Activated T-cell treated with anti-CD3 and anti-CD28 coated beads, Interleukin-2, amount 50 U/mL, for 24 hours (primary cell): ENCODE measurements around the gene ANKRD29.
"Not testable (repeated sequence)": the region's sequence is repeated elsewhere in the genome, so short reads cannot be mapped to it uniquely, and the experiment has no call there.

Source experiments
- DNase-seq: peaks from one replicate; pipeline ENCODE4 v3.0.0-alpha.2; 2020
- H3K27ac Mint-ChIP-seq: 2 replicates; pipeline ENCODE4 v1.8.0; 2020; ENCODE audit warnings: mild to moderate bottlenecking, mixed read lengths
- H3K27me3 Mint-ChIP-seq: 2 replicates; pipeline ENCODE4 v1.8.0; 2020; ENCODE audit warnings: mixed read lengths
- H3K36me3 Mint-ChIP-seq: 2 replicates; pipeline ENCODE4 v1.8.0; 2020; ENCODE audit warnings: low read depth, mixed read lengths
- H3K4me1 Mint-ChIP-seq: 2 replicates; pipeline ENCODE4 v1.8.0; 2020; ENCODE audit warnings: low read depth, mixed read lengths
- H3K4me3 Mint-ChIP-seq: 2 replicates; pipeline ENCODE4 v1.8.0; 2020; ENCODE audit warnings: mild to moderate bottlenecking, moderate library complexity, mixed read lengths
- H3K9me3 Mint-ChIP-seq: 2 replicates; pipeline ENCODE4 v1.8.0; 2020; ENCODE audit warnings: mixed read lengths

ANKRD29 gene

DNA sequence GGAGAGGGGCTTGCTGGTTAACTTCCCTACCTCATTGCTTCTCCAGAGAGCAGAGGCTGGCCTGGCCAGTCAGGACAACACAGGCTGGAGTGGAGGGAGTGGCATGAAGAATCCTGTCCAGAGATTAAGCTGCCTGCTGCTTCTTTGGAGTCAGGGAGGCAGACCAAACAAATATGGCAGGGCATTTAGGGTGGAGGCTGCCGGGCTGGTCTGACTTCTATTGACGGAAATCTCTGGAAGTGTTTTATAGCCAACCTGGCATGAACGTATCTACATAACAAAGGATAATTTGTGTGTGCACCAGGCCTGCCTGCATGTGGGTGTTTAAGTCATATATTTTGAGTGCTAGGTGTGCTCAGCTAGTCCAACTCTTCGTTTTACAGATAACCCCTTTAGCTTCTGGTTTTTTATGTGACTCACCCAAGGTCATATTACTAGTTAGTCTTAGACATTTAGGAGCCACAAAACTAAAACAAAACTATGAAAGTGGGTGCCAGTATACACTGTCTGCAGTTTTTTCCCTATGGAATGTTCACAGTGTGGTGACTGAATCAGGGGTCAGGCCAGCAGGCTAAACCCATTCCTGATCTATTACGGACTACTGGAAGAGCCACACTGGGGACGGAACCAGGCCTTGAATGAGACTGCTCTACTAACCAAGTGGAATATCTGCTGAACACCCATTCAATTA is 81.9 kb downstream of the ANKRD29 start:
- peak overlapping the region; percentile 15 for H3K27ac Mint-ChIP-seq
- H3K9me3 Mint-ChIP-seq: no peaks in the 10 kb centered on the region
- no peak overlapping the region for H3K4me3 Mint-ChIP-seq
- peaks cover 62% of the 10 kb centered on the region for H3K4me1 Mint-ChIP-seq
- H3K27me3 Mint-ChIP-seq: no peaks in the 10 kb centered on the region
- H3K36me3 Mint-ChIP-seq: peaks cover 51% of the 10 kb centered on the region
- DNase-seq: no peak

- Mint-ChIP-seq H3K9me3 (no peaks in the 10 kb centered on the region), H3K27me3 (no peaks in the 10 kb centered on the region), H3K4me1 (peaks cover 65% of the 10 kb centered on the region), H3K4me3 (no peak overlapping the region), H3K27ac (no peak overlapping the region), H3K36me3 (peaks cover 59% of the 10 kb centered on the region)
- no peak for DNase-seq
These were observed 83.6 kb downstream of the ANKRD29 start for GRCh38 chr18:23578891-23579653.

- Mint-ChIP-seq H3K27ac (no peak overlapping the region), H3K4me3 (no peak overlapping the region), H3K4me1 (peaks cover 65% of the 10 kb centered on the region), H3K9me3 (no peaks in the 10 kb centered on the region), H3K36me3 (peaks cover 58% of the 10 kb centered on the region), H3K27me3 (no peaks in the 10 kb centered on the region)
- DNase-seq: no peak
These were observed 84.5 kb downstream of the ANKRD29 start for GRCh38 chr18:23578067-23578701.

DNA sequence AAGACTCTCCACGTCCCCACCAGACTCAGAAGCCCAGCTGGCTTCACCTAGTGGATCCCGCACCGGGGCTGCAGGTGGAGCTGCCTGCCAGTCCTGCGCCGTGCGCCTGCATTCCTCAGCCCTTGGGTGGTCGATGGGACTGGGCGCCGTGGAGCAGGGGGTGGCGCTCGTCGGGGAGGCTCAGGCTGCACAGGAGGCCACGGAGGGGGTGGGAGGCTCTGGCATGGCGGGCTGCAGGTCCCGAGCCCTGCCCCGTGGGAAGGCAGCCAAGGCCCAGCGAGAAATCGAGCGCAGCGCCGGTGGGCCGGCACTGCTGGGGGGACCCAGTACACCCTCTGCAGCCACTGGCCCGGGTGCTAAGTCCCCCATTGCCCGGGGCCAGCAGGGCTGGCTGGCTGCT is 85.2 kb downstream of the ANKRD29 start:
- H3K4me3 Mint-ChIP-seq, DNase-seq, H3K27ac Mint-ChIP-seq, H3K27me3 Mint-ChIP-seq, H3K9me3 Mint-ChIP-seq: not testable (repeated sequence)
- Mint-ChIP-seq H3K36me3 (peaks cover 56% of the 10 kb centered on the region), H3K4me1 (peaks cover 66% of the 10 kb centered on the region)

DNA sequence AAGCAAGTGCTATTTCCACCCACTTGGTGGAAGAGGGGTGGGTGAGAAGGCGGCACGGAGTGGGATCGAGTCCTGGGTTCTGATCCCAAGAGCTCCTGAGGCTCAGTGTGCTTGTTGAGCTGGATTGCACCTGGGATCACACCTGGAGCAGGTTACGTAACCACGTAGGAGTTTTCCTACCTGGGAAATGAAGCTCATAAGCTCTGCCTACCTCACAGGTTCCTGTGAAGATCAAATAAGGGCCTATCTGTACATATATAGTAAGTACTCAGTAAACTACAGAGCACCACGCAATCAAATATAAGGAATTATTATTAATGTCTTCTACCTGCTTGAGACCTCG is 87.4 kb downstream of the ANKRD29 start:
- peaks cover 57% of the 10 kb centered on the region for H3K36me3 Mint-ChIP-seq
- H3K27ac Mint-ChIP-seq: peak overlapping the region; percentile 79
- no peak overlapping the region for H3K4me3 Mint-ChIP-seq
- H3K4me1 Mint-ChIP-seq: peaks cover 52% of the 10 kb centered on the region
- no peaks in the 10 kb centered on the region for H3K27me3 Mint-ChIP-seq
- H3K9me3 Mint-ChIP-seq: no peaks in the 10 kb centered on the region
- no peak for DNase-seq

GRCh38 chr18:23574611-23575308 is 88.0 kb downstream of the ANKRD29 start:
- H3K36me3 Mint-ChIP-seq: peaks cover 62% of the 10 kb centered on the region

GRCh38 chr18:23573626-23574431 is 88.9 kb downstream of the ANKRD29 start:
- Mint-ChIP-seq H3K9me3 (no peaks in the 10 kb centered on the region), H3K36me3 (peaks cover 69% of the 10 kb centered on the region), H3K27me3 (no peaks in the 10 kb centered on the region), H3K4me3 (peak overlapping the region; percentile 2), H3K27ac (peak overlapping the region; percentile 79), H3K4me1 (peaks cover 41% of the 10 kb centered on the region)
- no peak for DNase-seq

More at GRCh38 chr18:23574611-23575308, 88.0 kb downstream of the ANKRD29 start:
- Mint-ChIP-seq H3K4me1 (peaks cover 48% of the 10 kb centered on the region), H3K9me3 (no peaks in the 10 kb centered on the region), H3K4me3 (no peak overlapping the region), H3K27me3 (no peaks in the 10 kb centered on the region), H3K27ac (peak overlapping the region; percentile 79)
- DNase-seq: no peak

- peaks cover 73% of the 10 kb centered on the region for H3K36me3 Mint-ChIP-seq
- no peak for DNase-seq
- peak overlapping the region; percentile 79 for H3K27ac Mint-ChIP-seq
- no peaks in the 10 kb centered on the region for H3K9me3 Mint-ChIP-seq
- H3K4me3 Mint-ChIP-seq: no peak overlapping the region
- H3K27me3 Mint-ChIP-seq: no peaks in the 10 kb centered on the region
- peaks cover 38% of the 10 kb centered on the region for H3K4me1 Mint-ChIP-seq
These were observed 89.7 kb downstream of the ANKRD29 start for GRCh38 chr18:23573020-23573419.

GRCh38 chr18:23572570-23572969 is 90.1 kb downstream of the ANKRD29 start:
- Mint-ChIP-seq H3K27ac (no peak overlapping the region), H3K36me3 (peaks cover 75% of the 10 kb centered on the region), H3K9me3 (no peaks in the 10 kb centered on the region)

GRCh38 chr18:23572012-23572411 is 90.7 kb downstream of the ANKRD29 start:
- peaks cover 81% of the 10 kb centered on the region for H3K36me3 Mint-ChIP-seq
- peak overlapping the region; percentile 13 for H3K27ac Mint-ChIP-seq

More at GRCh38 chr18:23572570-23572969, 90.1 kb downstream of the ANKRD29 start:
- Mint-ChIP-seq H3K4me1 (peaks cover 38% of the 10 kb centered on the region), H3K4me3 (no peak overlapping the region), H3K27me3 (no peaks in the 10 kb centered on the region)
- DNase-seq: no peak

DNA sequence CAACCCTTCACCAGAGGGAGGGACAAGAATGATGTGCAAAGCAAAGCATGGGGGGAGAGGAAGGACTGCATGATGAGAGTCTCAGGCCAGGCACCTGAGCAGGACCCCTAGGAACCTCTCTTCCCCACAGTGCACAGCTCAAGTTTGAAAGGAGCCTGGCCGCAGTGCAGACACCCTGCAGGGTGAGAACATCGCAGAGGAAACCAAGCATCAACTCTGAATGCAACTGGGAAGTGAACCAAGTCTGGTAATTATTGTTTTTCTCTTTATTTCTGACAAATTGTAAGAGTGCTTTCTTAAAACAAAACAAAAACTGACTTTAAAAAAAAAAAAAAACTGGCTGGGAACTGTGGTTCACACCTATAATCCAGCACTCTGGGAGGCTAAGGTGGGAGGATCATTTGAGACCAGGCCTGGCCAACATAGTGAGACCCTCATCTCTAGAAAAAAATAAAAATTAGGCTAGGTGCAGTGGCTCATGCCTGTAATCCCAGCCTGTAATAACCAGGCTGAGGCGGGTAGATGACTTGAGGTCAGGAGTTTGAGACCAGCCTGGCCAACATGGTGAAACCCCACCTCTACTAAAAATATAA is 91.7 kb downstream of the ANKRD29 start:
- H3K27ac Mint-ChIP-seq: no peak overlapping the region

More at GRCh38 chr18:23572012-23572411, 90.7 kb downstream of the ANKRD29 start:
- no peak for DNase-seq
- Mint-ChIP-seq H3K4me3 (no peak overlapping the region), H3K4me1 (peaks cover 38% of the 10 kb centered on the region), H3K9me3 (no peaks in the 10 kb centered on the region), H3K27me3 (no peaks in the 10 kb centered on the region)

GRCh38 chr18:23569299-23570063 is 93.2 kb downstream of the ANKRD29 start:
- Mint-ChIP-seq H3K9me3 (no peaks in the 10 kb centered on the region), H3K27me3 (no peaks in the 10 kb centered on the region), H3K4me3 (no peak overlapping the region), H3K27ac (no peak overlapping the region), H3K36me3 (peaks cover 83% of the 10 kb centered on the region), H3K4me1 (peaks cover 25% of the 10 kb centered on the region)
- no peak for DNase-seq

More for the DNA sequence above, 91.7 kb downstream of the ANKRD29 start:
- H3K4me1 Mint-ChIP-seq: peaks cover 33% of the 10 kb centered on the region
- no peaks in the 10 kb centered on the region for H3K9me3 Mint-ChIP-seq
- H3K4me3 Mint-ChIP-seq: no peak overlapping the region
- no peak for DNase-seq
- H3K27me3 Mint-ChIP-seq: no peaks in the 10 kb centered on the region
- H3K36me3 Mint-ChIP-seq: peaks cover 82% of the 10 kb centered on the region
